A549 (cell line): ENCODE measurements around the gene FCRL4.

Source experiments
- CBX8 ChIP-seq: fragments of 200-600 bp; sonication (generic); IDR thresholded peaks from 2 replicates; pipeline ENCODE4 v1.6.1; 2016
- CTCF ChIP-seq: fragments of >200 bp; sonication (Bioruptor Twin); formaldehyde crosslinking; IDR thresholded peaks from 3 replicates; pipeline ENCODE4 v1.5.1; 2016
- EP300 ChIP-seq, 2 experiments: fragments of >200 bp; sonication (Bioruptor Twin); formaldehyde crosslinking; IDR thresholded peaks; 2 replicates in 1 of 2; 3 replicates in 1 of 2; pipeline ENCODE4 v1.6.1; 2016 to 2017
- POLR2A ChIP-seq: IDR thresholded peaks from 2 replicates; pipeline ENCODE4 v1.6.1; 2012; ENCODE audit warnings: mild to moderate bottlenecking, low read length

DNA sequence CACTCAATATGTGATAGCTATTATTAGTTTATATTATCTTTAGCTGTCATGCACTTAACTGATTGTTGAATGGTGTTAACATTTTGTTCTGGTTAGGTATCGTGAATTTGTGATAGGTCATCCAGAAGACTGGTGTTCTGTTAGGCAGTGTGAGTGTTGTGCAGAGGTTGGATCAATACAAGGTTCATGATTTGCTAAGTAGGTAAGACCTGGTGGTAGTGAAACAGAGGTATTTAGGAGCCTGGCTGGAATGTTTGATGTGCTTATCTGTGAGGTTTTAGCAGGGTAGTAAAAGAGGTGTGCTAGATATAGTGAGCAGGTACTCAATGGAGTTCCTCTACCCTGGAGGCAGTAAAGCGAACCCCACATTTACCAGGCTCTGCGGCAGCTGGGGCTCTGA, 20.3 kb upstream of the FCRL4 start:
- no peak for TF ChIP-seq EP300 (IDR thresholded peaks at IDR 0.05)
- TF ChIP-seq CTCF: no peak
- TF ChIP-seq POLR2A: no peak
- no peak for TF ChIP-seq CBX8
